ENCODE measurements around the gene PDXP. TPM values are rescaled to one million over a fixed set of nuclear protein-coding genes. Genes with fewer than 3 reads are reported as not detected.

Gene PDXP
- polyA plus RNA-seq, 12 donors = 11.1 to 25.4 (median 16.6) TPM; not detected in 1

DNA sequence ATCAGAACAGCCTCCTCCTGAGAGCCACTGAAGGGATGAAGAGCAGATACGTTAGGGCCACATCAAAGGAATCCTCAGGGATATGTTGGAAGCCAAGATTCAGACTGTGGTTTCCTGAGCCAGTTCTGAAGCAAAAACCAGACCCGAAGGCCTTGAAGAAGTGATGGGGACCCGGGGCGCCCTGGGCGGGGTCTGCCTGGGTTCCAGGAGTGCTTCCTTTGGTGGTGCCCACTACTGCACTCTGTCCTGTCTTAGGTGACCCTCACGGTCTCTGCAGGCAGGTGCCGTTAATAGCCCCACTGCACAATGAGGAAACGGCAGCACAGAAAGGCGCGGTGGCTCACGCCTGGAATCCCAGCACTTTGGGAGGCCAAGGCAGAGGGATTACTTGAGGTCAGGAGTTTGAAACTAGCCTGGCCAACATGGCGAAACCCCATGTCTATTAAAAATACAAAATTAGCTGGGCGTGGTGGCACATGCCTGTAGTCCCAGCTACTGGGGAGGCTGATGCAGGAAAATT is 31.9 kb upstream of the PDXP start:
- DNase-seq = no peak

DNA sequence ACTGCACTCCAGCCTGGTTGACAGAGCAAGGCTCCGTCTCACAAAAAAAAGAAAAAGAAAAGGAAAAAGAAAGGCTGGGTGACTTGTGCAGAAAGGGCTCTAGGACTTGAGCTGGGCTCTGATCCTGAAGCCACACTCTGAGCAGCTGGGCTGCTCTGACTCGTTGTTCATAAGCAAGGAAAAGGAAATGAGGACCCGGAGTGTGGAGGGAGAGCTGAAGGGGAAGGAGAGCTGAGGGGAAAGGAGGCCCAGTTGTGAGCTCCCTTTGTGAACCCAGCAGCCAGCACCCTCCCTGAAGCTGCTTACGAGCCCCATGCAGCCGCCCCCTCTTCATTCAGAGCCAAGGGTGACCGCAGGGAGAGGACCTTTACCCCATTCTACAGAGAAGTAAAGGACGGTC is 31.4 kb upstream of the PDXP start:
- DNase-seq = no peak

DNA sequence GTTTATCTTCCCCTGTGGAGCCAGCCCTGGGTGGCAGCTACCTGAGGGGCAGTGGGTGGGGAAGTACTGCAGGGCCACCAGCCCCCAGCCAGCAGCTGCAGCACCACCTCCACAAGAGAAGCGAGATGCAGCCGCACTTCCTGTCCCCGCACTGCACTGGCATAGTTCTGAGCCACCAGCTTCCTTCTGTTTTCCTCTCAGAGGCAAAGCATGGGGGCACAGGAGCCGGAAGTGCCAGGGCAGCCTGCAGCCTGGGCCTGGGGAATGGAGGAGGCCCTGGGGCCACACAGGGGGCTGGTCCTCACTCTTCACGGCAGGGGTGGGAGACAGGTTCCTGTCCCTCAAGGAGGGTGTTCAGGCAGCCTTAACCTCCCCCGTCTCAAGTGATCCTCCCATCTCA is 31.0 kb upstream of the PDXP start:
- DNase-seq = no peak

DNA sequence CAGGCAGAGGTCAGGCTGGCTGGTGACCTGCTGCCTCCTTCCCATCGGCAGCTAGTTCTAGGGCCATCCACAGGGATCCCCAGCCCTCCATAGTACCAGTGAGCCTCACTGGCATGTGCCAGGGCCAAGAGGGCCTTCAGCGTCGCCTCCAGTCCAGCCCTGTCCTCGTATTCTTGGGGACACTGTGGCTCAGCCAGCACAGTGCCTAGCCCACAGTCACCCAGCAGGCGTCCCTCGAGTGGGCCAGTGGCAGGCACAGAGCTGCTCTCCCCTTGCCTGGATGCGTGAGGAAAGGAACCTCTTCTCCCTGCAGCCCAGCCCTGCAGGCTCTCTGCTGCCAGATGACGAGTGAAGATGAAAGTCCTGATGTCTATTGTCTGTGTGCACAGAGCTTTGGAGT is 29.7 kb upstream of the PDXP start:
- DNase-seq = no peak

DNA sequence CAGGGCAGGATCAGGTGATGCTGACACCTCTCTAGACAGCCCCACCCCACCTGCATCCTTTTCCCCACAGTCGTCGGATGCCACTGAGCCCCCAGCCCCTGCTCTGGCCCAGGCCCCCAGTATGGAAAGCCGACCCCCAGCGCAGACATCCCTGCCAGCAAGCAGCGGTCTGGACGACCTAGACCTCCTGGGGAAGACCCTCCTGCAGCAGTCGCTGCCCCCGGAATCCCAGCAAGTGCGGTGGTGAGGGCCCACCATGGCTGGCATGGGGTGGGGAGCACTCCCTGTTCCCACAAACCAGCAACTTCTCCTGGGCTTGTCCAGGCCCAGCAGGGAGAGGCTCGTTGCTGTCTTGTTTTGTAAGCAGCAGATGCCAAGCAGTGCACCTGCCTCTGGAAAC is 28.6 kb upstream of the PDXP start:
- no peak for DNase-seq

DNA sequence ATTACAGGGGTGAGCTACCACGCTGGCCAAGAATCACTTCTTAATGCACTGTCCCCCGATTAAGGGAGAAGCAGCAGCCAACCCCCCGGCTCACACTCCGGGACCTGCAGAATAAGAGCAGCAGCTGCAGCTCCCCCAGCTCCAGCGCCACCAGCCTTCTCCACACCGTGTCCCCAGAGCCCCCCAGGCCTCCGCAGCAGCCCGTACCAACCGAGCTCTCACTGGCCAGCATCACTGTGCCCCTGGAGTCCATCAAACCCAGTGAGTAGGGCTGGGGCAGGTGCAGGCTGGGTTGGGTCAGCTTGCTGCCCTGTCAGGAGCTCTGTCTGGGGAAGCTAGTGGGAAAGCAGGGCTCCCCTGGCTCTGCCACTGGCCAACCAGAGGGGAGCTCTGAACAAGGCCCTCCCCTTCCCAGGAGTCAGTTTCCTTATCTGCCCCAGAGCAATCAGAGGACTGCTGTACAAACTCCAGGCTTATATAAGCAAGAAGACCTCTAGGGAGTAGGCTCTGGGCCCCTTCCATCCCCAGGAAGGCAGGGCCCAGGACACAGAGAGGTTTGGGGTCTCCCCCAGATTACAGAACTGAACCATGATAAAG is 27.6 kb upstream of the PDXP start:
- no peak for DNase-seq

DNA sequence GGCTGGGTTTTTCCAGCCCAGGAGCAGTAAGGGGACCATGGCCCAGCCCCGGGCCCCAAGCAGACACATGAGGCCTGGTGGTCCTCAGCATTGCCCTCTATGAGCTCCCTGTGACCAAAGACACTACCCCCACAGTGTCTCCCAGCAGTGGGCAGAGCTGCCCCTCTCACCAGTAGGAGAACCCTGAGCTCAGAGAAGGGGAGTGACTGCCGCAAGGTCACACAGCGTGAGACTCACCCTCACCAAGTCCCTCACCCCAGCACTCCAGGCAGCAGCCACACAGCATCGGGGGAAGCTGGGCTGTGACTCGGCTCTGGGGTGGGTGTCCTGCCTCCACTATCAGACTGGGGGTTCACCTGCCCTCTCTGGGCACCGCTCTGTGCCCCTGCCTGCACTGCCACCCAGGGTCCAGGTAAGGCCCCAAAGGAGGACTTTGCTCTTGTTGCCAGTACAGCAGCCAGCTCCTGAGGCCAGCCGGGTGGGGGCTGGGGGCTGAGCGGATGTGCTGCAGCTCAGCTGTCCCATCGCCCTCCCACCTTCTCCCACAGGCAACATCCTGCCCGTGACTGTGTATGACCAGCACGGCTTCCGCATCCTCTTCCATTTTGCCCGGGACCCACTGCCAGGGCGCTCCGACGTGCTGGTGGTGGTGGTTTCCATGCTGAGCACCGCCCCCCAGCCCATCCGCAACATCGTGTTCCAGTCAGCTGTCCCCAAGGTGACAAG is 26.9 kb upstream of the PDXP start:
- no peak for DNase-seq

DNA sequence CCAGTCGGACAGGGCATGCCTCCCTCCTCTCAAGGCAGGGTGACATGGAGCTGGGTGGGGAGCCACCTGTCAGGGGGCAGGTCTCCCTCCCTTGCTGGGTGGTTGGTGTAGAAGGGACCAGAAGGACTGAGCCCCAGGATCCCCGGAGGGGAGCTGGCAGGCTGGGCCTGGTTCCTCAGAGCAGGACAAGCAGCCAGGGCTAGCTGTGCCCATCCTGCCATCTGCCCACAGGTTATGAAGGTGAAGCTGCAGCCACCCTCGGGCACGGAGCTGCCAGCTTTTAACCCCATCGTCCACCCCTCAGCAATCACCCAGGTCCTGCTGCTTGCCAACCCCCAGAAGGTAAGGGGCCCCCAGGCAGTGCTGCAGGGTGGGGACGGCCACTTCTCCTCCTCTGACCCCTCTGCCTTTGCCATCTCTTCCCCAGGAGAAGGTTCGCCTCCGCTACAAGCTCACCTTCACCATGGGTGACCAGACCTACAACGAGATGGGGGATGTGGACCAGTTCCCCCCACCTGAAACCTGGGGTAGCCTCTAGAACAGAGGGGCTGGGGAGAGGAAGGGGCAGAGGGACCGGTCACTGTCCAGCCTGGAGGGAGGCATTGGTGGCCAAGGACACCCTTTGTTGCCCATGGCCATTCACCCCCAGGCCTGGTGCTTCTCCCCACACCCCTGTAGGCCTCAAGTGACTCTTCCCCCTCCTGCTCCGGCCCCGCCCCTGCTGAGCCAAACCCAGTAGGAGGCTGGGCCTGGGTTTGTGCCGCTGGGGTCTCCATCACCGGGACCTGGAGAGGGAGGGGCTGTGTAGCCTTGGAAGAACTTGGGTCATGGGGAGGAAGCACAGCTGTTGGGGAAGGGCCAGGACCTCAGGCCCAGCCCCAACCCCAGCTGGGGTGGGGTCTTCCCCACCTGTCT is 26.1 kb upstream of the PDXP start:
- no peak for DNase-seq

DNA sequence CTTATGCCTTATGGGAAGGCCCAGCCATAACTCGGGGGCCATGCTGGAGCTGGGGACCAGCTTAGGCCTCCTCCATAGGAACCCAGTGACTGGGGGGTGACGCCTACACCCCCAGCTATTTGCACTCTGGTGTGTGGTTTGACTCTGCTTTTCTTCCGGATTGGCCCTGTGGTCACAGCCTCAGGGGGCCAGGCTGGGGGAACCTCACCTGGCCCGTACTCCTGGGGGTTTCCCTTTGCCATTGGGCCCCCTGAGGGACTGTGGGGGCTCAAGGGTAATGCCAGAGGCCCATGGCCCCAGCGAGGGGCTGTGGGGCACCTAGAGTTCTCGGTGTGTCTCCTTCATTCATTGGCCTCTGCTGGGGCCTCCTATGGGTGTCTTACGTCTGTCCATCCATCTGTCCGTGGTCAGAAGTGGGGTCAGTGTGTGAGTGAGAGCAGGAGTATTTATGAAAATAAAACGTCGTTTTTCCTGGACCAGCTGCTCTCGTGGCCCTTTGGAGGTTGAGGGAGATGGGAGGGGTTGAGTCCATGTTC is 25.4 kb upstream of the PDXP start:
- DNase-seq = no peak

DNA sequence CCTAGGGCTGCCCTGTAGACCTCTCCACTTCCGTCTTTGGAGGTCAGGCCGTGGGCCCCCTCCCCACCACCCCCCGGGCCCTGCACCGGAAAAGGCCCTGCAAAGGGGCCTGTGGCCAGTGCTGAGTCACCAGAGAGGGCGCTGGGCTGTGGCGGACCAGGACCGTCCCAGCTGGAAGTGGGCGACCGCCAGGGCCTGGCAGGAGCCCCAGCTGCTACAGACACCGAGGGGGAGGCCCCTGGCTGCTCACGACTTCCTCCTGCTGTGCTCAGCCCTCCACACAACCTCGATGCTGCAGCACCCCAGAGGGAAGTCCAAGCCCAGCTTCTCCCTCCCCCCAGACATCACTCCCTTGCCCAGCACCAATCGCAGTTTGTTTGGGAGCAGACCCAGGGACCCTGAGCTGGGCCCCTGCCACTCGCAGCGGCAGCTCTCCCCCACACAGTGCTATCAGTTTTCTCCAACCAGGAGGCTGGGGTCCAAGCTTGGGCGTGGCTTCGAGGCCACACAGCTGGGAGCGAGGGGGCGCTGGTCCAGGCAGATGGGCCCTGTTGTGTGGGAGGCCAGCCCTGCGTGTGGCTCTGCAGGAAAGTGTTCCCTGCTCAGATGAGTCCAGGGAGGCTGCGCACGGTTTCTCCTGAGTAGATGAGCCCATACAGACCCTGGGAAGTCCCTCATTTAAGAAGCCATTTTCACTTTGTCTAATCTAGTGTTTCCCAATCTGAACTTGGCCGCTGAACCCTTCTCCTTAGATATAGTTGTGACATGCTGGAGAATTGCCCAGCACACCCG is 24.7 kb upstream of the PDXP start:
- peak; percentile 94 for DNase-seq

DNA sequence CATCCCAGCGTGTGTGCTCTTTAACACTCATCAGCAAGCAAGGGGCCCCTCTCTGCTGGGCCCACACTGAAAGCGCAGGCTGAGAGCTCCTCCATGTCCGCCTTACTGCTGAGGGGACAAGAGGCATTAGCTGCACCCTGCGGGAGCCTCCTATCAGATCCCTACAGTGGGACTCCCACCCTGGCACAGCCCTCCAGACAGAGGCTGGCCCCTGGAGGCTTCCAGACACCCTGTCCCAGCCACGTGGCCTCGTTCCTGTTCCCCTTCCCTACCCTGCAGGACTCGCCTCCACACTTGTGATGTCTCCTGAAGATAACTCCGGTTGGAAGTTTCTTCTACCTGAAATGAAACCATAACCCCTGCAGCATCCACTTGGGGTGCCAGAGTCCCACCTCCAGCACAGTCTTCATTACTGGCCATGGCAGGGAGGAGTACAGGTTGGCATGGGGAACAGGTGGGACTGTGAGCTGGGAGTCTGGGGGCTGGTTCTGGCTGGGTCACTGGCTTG is 24.1 kb upstream of the PDXP start:
- DNase-seq = no peak

DNA sequence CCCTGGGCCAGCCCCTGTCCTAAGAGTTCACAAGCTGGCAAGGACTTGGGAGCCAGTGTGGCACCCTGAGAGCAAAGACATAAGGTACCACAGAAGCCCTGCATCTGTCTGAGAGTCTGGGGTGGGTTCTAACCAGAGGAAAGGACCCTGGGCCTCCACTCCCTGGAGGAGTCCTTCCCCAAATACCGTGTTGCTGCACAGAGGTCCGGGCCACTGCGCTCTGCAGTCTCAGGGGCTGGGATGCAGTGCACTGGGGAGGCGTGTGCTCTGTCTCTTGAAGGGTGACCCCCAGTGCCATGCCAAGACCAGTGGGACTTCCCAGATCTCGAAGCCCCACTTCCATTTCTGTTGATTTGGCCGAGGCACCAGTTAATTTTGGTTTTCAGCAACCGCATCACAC is 23.4 kb upstream of the PDXP start:
- no peak for DNase-seq

DNA sequence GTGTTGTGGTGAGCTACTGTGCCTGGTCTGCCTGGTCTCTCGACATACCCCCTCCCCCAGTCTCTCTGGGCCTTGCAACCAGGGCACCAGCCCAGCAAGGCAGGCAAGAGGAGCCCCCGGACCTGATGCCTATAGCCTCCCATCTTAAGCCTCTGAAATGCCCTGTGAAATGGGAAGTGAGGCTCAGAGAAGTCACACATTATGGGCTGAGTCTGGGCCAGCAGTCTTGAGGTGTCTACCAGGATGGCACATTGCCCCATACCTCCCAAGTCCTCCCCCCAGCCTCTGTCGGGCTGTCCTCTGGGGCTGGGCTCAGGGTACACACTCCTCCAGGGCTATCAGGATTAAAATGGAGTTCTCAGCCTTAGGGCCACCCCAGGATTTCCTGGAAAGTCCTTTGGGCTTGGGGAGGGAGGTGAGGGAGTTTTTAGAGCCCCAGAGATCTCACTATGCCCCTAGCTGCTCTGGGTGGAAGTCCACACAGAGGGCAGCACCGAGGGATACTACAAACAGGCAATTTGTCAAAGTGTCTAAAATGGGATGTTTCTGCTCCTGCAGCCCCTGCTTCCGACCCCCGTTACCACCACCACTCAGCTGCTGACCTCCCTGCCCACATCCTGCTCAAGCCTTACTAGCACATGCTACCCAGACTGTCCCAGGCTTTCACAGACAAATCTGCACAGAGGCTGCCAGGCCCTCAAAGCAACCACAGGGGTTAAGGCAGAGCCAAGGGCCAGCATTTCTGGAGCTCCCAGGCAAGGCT is 22.2 kb upstream of the PDXP start:
- no peak for DNase-seq

DNA sequence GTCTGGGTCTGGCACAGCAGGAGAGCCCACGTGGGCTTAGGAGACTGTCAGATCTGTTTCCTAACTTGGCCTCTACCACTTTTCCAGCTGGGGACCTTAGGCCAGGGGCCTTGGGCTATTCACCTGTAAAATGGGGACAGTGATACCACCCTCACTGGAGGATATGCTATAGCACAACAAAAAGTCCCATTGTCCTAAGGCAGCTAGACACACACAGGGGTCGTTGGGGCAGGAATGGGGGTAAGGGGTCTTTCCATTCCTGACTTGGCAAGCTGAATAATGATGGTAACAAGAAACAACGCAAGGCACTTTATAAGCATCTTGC is 21.6 kb upstream of the PDXP start:
- no peak for DNase-seq

DNA sequence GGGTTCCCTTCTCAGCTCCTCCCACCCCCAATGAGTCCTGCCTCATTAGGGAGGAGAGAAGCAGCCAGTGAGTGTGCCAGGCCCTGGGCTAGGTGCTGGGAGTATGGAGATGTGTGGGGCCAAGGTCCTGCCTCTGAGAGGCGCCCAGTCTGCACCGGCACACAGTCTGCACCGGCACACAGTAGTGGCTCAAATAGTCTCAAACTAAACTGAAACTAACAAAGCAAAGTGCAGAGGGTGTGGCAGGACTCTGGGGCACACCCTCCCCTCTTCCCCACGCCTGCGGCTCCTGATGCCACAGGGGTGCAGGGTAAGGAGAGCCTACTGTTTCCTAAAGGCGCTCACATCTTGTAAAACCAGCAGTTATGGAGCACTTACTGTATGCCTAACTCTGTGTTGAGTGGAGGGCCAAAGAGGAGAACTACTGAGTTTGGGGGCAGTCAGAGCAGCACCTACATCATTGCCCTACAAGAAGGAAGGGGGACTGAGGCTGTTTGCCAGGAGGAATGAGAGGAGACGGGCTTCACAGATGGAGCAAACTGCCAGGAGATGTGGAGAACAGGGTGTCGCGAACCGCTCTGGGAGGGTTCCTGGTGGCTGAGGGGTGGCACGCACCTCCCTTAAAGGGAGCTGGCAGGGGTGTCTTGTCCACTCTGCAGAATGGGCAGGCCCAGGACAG is 20.0 kb upstream of the PDXP start:
- DNase-seq = no peak

DNA sequence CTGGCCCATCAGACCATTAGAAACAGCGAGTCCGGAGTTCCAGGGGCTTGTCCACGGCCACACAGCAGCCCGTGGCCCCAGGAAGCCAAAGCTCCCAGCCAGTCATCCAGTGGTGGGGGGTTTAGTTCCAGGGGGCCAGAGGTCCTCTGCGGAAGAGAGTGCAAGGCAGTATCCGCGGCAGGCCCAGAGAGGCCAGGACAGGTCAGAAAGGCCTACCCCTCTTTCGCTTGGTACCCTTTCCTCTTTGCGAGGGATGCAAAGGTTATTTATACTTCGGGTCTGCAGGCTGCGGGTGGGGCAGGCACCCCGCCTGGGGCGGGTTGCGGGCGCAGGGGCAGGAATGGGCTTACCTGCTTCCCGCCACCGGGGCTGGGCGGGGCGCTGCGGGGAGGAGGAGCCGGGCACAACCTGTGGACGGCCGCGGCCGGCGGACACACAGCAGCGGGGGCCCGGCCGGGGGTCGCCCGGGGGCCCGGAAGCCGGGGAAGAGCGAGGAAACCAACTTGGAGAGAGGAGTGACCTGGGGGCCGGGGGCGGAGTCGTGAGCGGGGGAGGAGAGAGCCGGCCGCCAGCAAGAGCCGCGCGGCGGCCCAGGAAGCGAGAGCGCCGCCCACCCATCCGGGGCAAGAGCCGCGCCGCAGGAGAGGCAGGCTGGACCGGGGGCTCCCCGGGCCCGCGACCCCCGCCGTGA is 19.3 kb upstream of the PDXP start, which contains the start of gene SH3BP1:
SH3BP1 (plus strand) TSS at position 600 of the 691 bp plus-strand sequence. CDS start 119 bp downstream, outside the sequence.
- no peak for DNase-seq

DNA sequence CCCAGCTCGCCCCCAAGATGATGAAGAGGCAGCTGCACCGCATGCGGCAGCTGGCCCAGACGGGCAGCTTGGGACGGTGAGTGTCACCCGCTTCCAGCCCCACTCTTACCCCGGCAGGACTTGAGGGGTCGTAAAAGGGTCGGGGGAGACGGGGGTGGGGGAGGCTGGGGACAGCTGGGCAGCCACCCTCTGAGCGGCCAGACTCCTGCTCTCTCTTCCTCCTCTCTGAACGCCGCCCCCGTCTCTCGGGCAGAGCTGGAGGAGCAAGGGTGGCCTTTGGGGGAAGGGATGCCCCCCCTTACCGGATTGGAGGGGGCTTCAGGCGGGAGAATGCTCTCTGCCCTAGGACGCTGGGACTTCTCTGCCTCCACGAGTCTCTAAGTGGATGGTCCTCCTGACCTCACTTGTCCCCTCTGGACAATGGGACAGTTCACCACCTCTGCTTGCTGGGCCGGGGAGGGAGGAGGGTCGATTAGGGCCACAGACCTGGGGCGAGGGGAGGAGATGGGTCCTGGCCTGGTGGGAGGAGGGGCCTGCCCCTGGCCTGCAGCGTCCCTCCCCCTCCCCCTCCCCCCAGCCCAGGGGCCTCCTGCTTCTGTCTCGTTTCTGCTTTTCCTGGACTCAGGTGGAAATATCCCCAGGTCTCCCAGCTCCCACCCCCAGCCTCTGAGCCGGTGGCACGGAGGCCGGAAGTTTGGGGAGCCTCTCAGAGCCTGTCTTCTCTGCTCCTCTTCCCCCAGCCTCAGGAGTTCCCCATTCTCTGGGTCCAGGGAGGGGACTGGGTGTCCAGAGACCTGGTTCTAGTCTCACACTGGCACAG is 18.5 kb upstream of the PDXP start:
- no peak for DNase-seq

Measured in muscle of arm (tissue), 12 donors.